ENCODE measurements around the gene IL2RA.

GRCh38 chr10:6082496-6083395 is 20.6 kb upstream of the IL2RA start:
- TF ChIP-seq CTCF (IDR thresholded peaks at IDR 0.05; ENCODE audit: insufficient read depth, low read length, poor library complexity, severe bottlenecking): no peak
- TF ChIP-seq EZH2phosphoT487 (conservative IDR thresholded peaks at IDR 0.05; ENCODE audit: low read length): no peak
